HG02981 (cell line): ENCODE results near the gene INTS11.

ENCODE experiments used
- ATAC-seq: cut with Tn5 transposase; IDR thresholded peaks from one replicate; pipeline ENCODE4 v1.9.1; 2021; ENCODE audit warnings: mild to moderate bottlenecking, moderate library complexity; ENCODE audit not compliant: unreplicated experiment

INTS11 gene

DNA sequence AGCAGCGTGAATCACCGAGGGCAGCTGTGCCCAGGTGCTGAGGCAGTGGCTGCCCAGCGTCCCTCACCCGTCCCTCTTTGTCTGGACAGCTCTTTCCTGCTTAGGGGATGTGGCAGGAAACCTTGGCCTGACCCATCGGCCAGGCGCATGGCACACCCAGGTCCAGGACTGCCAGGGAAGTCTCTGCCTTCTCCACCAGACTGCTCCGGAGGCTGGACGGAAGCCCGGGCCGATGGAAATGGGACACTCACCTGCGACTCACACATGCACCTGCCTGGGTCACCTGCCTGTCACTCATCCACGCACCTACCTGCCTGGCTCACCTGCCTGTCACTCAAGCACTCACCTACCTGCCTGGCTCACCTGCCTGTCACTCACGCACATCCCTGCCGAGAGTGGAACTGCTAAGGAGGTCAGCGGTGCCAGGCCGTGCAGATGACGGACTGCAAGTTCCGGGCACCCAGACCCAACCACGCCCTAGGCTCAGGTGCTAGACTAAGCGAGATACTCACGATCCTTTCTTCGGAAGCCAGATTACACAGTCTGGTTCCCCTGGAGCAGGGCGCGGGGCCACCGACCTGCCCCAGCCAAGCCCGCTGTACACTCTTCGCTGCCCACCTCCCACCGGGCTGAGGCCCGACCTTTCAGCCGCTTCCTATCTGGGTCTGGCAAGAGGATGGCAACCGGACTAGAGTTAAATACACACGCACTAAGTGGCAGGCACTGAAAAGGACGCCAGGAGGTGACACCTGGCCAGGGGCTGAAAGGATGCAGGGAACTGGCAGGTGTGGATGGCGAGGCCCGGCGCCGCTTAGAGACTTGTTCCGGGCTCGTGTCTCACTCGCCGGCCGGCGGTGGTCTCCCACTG is 51.9 kb downstream of the INTS11 start:
- no peak for ATAC-seq

DNA sequence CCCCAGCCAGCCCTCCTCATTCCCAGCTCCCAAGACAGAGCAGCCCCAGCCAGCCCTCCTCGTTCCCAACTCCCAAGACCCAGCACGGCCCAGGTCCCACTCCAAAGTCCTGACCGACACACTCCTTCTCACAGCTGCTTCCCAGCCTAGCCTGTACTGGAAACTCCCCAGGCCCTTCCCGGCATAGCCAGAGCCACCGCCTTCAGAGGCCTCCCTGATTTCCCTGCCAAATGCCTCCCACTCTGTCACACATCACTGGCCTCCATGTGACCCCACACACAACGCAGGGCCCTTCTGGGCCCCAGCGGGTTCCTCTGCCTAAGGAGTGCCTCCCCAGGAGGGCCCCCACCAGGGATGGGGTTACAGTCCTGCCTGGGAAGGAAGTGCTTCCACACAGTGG is 53.6 kb downstream of the INTS11 start:
- ATAC-seq: no peak

- ATAC-seq: no peak
Observed at GRCh38 chr1:1268284-1268682, 56.2 kb downstream of the INTS11 start.

GRCh38 chr1:1267488-1268283 is 56.8 kb downstream of the INTS11 start:
- no peak for ATAC-seq

DNA sequence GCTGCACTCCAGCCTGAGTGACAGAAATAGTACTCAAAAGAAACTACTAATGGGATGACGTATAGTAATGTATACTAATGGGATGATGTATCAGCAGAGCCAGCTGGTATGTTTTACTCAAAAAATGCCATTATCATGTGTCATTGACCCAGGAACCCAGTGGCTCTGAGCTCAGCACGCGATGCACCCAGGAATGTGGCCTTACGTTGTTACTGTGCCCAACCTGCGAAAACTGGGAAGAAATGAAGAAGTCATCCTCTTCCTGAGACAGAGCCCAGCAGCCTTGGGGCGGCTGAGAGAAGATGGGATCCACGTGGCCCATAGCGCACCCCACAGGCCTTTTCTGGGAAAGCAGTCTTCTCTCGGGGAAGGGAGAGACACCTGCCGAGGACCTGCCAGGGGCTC is 59.6 kb downstream of the INTS11 start:
- ATAC-seq: no peak

DNA sequence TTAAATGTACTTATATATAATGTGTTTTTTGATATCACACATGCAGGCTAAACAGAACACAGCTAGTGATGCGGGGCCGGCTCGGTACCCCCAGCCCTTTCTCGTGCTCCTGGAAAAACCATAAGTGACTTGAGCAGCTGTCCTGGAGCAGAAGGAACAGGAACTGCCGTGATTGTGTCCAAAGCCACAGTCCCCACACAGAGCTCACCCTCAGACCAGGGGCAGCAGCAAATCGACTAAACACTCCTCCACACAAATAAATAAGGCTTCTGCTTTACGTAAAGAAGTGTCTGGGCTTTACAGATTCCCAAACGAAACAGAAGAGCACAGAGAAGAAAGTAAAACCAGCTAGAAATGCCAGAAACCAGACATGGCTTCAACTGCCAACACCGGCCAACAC is 60.4 kb downstream of the INTS11 start:
- ATAC-seq: no peak

DNA sequence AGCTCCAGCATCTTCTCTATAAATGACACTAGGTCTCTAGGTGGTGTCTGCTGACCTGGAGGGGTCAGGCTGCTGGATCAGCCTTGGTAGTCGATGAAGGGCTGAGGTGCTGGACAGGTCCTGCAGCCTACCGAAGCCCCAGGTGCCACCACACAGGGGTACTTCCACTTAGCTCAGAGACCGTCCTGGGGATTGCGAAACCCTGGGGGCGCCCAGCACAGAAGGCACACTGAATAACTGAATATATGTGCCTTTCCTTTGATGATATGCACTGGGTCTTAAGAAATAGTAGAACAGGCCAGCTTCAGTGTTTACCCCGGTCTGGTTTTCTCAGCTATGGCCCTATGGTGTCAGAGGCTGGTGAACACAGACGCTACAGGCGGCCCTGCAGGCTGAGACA is 61.7 kb downstream of the INTS11 start:
- no peak for ATAC-seq

DNA sequence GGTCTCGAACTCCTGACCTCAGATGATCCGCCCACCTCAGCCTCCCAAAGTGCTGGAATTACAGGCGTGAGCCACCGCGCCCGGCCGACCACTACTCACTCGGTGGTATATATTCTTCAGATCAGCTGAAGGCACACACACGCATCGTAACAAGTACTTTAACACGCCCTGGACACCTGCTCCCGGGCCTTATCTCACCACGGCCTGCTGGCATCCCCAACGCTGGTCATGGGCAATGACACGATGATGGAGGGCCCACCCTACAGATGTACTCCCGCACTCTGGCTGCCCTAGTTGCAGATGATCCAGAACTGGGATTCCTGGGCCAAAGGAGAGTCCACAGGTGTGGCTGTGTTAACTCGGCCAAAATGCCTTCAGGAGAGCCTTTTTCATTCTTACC is 62.4 kb downstream of the INTS11 start:
- no peak for ATAC-seq
